AG10803 (cell line): ENCODE results near the gene GARIN1A.
A peak's percentile ranks its signal among the peaks of the same experiment; 100 is the strongest.

ENCODE experiments used
- DNase-seq: peaks from one replicate; pipeline ENCODE4 v3.0.0; 2010; ENCODE audit warnings: low read depth
- H3K4me3 ChIP-seq: 2 replicates; pipeline ENCODE4 v1.5.1; 2011; ENCODE audit warnings: mild to moderate bottlenecking, low read length, control low read depth
- TF ChIP-seq, protein P1 (sequence below): conservative IDR thresholded peaks from 2 replicates; pipeline ENCODE4 v1.5.1; 2011; ENCODE audit warnings: mild to moderate bottlenecking, low read length, control low read depth, inconsistent platforms

The GARIN1A gene

DNA sequence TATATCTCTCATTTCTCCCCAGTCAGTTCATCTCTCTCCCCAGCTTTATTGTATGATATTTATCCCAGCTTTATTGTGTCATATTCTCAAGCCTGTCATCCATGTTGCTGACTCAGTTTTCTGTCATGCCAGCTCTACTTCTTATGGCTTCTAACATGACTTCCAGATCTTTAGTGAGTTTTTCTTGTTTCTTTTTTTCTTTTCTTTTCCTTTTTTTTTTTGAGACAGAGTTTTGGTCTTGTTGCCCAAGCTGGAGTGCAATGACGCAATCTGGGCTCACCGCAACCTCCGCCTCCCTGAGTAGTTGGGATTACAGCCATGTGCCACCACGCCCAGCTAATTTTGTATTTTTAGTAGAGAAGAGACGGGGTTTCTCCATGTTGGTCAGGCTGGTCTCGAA, 38.4 kb downstream of the GARIN1A start:
- TF ChIP-seq, protein P1, sequence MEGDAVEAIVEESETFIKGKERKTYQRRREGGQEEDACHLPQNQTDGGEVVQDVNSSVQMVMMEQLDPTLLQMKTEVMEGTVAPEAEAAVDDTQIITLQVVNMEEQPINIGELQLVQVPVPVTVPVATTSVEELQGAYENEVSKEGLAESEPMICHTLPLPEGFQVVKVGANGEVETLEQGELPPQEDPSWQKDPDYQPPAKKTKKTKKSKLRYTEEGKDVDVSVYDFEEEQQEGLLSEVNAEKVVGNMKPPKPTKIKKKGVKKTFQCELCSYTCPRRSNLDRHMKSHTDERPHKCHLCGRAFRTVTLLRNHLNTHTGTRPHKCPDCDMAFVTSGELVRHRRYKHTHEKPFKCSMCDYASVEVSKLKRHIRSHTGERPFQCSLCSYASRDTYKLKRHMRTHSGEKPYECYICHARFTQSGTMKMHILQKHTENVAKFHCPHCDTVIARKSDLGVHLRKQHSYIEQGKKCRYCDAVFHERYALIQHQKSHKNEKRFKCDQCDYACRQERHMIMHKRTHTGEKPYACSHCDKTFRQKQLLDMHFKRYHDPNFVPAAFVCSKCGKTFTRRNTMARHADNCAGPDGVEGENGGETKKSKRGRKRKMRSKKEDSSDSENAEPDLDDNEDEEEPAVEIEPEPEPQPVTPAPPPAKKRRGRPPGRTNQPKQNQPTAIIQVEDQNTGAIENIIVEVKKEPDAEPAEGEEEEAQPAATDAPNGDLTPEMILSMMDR, result no peak
- peak; percentile 59 for DNase-seq
- H3K4me3 ChIP-seq, result no peak overlapping the region

DNA sequence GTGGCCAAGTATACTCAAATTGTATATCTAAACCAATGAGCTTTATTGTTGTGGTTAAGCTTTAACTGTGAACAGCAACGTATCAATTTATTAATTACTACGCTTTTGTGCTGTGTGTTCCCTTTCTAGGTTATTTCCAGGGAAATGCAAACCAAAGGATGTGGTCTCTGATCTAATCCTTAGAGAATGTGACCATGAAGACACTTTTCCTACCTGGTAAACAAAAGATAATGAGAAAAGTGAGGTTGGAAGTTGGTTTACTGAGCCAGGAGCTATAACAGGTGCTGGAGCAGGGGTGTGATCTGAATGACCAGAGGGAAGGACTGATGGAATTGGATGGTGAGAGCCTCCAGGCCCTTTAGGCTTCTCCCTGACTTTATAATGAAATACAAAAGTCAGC, 41.7 kb downstream of the GARIN1A start:
- no peak overlapping the region for H3K4me3 ChIP-seq
- TF ChIP-seq, protein P1, result no peak
- no peak for DNase-seq

DNA sequence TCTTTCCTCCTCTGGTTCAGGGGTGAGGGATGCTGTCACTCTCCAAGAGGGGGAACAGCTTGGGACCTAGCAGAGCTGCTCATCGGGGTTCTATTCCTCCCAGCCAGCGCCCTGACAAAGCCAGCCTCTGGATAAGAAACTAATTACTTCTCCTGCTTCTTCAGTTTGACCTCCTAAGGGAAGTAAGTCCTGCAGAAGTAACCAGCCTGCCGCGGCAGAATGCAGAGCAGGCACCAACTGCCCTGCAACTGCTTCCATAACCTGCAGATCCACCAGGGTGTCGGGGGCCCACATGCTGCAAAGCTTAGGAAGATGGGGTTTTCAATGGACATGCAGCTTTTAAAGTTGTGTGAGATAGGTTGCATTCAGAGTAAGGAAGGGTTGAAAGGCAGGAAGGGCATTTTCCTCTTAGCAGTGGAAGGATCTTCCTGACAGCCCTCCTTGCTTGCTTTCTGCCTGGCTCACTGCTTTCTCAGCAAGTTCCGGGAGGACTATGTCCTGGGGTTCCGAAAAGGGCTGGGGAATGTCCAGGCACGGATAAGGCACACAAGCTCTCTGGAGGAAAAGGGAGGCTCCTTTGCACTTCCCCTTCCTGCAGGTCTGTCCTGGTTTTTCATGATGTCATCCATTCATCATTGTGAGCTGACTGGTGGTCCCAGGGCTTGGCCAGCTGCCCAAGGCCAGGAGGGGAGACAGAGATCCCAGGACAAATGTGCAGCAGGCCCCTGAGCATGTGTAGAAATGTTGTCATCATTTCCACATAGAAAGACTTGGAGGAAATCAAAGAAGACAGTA, 42.8 kb downstream of the GARIN1A start:
- no peak overlapping the region for H3K4me3 ChIP-seq
- TF ChIP-seq, protein P1, result no peak
- no peak for DNase-seq

DNA sequence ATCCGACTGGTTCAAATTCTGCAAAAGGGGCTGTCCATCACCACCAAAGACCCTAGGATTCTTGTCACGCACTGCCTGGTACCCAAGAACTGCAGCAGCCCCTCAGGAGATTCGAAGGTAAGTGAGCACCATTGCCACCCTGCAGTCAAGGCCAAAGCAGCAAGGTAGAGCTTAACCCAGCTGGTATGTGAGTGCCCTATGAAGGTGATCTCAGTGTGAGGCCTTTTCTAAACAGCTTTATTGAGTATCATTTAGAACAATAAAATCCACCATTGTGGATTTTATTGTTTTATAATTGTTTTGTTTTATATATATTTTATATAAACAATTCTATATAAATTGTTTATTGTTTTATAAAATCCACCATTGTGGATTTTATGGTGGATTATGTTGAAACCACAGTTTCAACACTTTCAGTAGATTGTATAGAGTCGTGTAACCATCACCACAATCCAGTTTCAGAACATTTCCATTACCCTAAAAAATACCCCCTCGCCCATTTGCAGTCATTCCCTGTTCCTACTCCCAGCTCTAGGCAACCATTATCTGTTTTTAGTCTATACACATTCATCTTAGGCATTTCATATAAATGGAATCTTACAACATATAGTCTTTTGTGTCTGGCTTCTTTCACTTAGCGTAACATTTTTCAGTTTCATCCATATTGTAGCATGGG, 47.0 kb downstream of the GARIN1A start:
- DNase-seq, result no peak
- H3K4me3 ChIP-seq, result no peak overlapping the region
- TF ChIP-seq, protein P1, result no peak

DNA sequence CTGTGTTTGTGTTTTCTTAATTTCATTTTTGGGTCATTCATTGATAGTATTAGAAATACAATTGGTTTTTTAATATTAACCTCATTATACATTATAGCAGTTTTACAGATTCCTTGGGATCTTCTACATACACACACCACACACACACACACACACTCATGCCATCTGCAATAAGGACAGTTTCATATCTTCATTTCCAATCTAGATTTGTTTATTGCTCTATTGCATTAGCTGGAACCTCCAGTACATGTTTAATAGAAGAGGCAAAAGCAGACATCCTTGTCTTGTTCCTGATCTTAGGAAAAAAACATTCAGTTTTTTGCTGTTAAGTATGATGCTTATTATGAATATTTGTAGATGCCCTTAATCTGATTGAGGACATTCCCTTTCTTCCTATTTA, 49.3 kb downstream of the GARIN1A start:
- TF ChIP-seq, protein P1, result no peak
- no peak overlapping the region for H3K4me3 ChIP-seq
- DNase-seq, result no peak
